SK-N-SH (cell line): ENCODE results near the gene HTR1B.

ENCODE experiments used
- CHD2 ChIP-seq: fragments of 150-350 bp; IDR thresholded peaks from 2 replicates; pipeline ENCODE4 v1.6.1; 2018; ENCODE audit warnings: low read length; ENCODE audit not compliant: partially characterized antibody
- CTCF ChIP-seq: fragments of 200-600 bp; sonication (generic); IDR thresholded peaks from 2 replicates; pipeline ENCODE4 v1.6.1; 2017; ENCODE audit warnings: antibody characterized with exemption, mild to moderate bottlenecking, moderate library complexity
- EZH2phosphoT487 ChIP-seq: fragments of 200-600 bp; sonication (generic); IDR thresholded peaks from 2 replicates; pipeline ENCODE4 v1.6.1; 2017; ENCODE audit warnings: low read depth, mixed run types, mild to moderate bottlenecking, antibody characterized with exemption, moderate library complexity, borderline replicate concordance
- FOXM1 ChIP-seq: IDR thresholded peaks from 2 replicates; pipeline ENCODE4 v1.4.0; 2012; ENCODE audit warnings: low read depth, mild to moderate bottlenecking
- MAX ChIP-seq: IDR thresholded peaks from 2 replicates; pipeline ENCODE4 v1.4.0; 2012; ENCODE audit warnings: low read depth
- POLR2AphosphoS5 ChIP-seq: IDR thresholded peaks from 2 replicates; pipeline ENCODE4 v1.6.1; 2012; ENCODE audit warnings: low read depth, low read length
- RAD21 ChIP-seq: IDR thresholded peaks from 2 replicates; pipeline ENCODE4 v1.6.1; 2012; ENCODE audit warnings: mild to moderate bottlenecking, low read length
- RCOR1 ChIP-seq: fragments of 150-350 bp; IDR thresholded peaks from 2 replicates; pipeline ENCODE4 v1.6.1; 2017; ENCODE audit warnings: antibody characterized with exemption, low read length
- RFX5 ChIP-seq: IDR thresholded peaks from 2 replicates; pipeline ENCODE4 v1.6.1; 2012; ENCODE audit warnings: mild to moderate bottlenecking, improper control_type of control experiment, low read length
- SIN3A ChIP-seq: IDR thresholded peaks from 2 replicates; pipeline ENCODE4 v1.6.1; 2012; ENCODE audit warnings: low read depth, mild to moderate bottlenecking, low read length, moderate library complexity, borderline replicate concordance
- TAF1 ChIP-seq: IDR thresholded peaks from 2 replicates; pipeline ENCODE4 v1.6.1; 2012; ENCODE audit warnings: low read depth, mild to moderate bottlenecking, low read length, moderate library complexity, borderline replicate concordance
- TCF12 ChIP-seq: IDR thresholded peaks from 2 replicates; pipeline ENCODE4 v1.4.0; 2012
- USF1 ChIP-seq: IDR thresholded peaks from 2 replicates; pipeline ENCODE4 v1.4.0; 2012; ENCODE audit warnings: low read depth, borderline replicate concordance

GRCh38 chr6:77492530-77492929, 29.2 kb upstream of the HTR1B start:
- no peak for TF ChIP-seq POLR2AphosphoS5
- no peak for TF ChIP-seq CTCF
- TF ChIP-seq RAD21, result no peak
- TF ChIP-seq TCF12, result no peak
- TF ChIP-seq USF1, result no peak
- no peak for TF ChIP-seq TAF1
- TF ChIP-seq MAX, result no peak
- no peak for TF ChIP-seq EZH2phosphoT487
- no peak for TF ChIP-seq RCOR1
- TF ChIP-seq CHD2, result no peak
- TF ChIP-seq SIN3A, result no peak
- TF ChIP-seq RFX5, result no peak
- TF ChIP-seq FOXM1, result no peak
